SU-DHL-6 (cell line): Measurements from ENCODE around the gene TBC1D9B.

ENCODE experiments used
- CTCF ChIP-seq: fragments of 200-600 bp; sonication (generic); IDR thresholded peaks from one replicate; pipeline ENCODE4 v1.5.1; 2017; ENCODE audit warnings: antibody characterized with exemption, mild to moderate bottlenecking, low read length, moderate library complexity; ENCODE audit not compliant: insufficient read depth, poor library complexity, severe bottlenecking
- EZH2phosphoT487 ChIP-seq: fragments of 200-600 bp; sonication (generic), shearing (Covaris generic); conservative IDR thresholded peaks from 2 replicates; pipeline ENCODE4 v1.6.1; 2018; ENCODE audit warnings: mild to moderate bottlenecking, antibody characterized with exemption, low read length, moderate library complexity, mixed read lengths

- TF ChIP-seq CTCF (no peak), EZH2phosphoT487 (no peak)
Measured at GRCh38 chr5:179868541-179868940, 39.2 kb downstream of the TBC1D9B start.
